A673 (cell line): Measurements from ENCODE around the gene KRT6C. TPM values are rescaled to one million over a fixed set of nuclear protein-coding genes. Genes with fewer than 3 reads are reported as not detected.

Experiments used
- BruUV-seq: library from RNA; stranded (reverse); fragments of 400-500 nt; replicated peaks from 2 replicates; lab custom pipeline; 2021; lab: Mats Ljungman, UMichigan
- CTCF ChIA-PET: fragments of 300-600 bp; sonication (Branson Sonifier 250); formaldehyde crosslinking; loops from one replicate; lab custom pipeline; 2022; ENCODE audit warnings: antibody characterized with exemption; lab: Charles Lee
- POLR2A ChIA-PET: fragments of 300-600 bp; sonication (Branson Sonifier 250); formaldehyde crosslinking; loops from one replicate; lab custom pipeline; 2022; ENCODE audit warnings: antibody characterized with exemption; ENCODE audit not compliant: low non-redundant PET; lab: Charles Lee
- DNase-seq: peaks from one replicate; pipeline ENCODE4 v3.0.0-alpha.2; 2015; ENCODE audit warnings: low spot score
- H3K27ac ChIP-seq: fragments of 200-600 bp; sonication (generic); 2 replicates; pipeline ENCODE4 v1.5.1; 2016; ENCODE audit warnings: mixed run types, low read depth, mild to moderate bottlenecking, mixed read lengths, antibody characterized with exemption, low read length; ENCODE audit not compliant: poor library complexity, severe bottlenecking
- H3K27me3 ChIP-seq: fragments of 200-600 bp; sonication (generic); replicated peaks from 2 replicates; pipeline ENCODE4 v1.6.1; 2017; ENCODE audit warnings: mixed run types, low read depth, mild to moderate bottlenecking, mixed read lengths, antibody characterized with exemption, low read length; ENCODE audit not compliant: insufficient read depth, poor library complexity
- H3K36me3 ChIP-seq: fragments of 200-600 bp; sonication (generic); 2 replicates; pipeline ENCODE4 v1.6.1; 2016; ENCODE audit warnings: mixed run types, mild to moderate bottlenecking, mixed read lengths, antibody characterized with exemption, low read length; ENCODE audit not compliant: insufficient read depth, poor library complexity, severe bottlenecking
- H3K4me1 ChIP-seq: fragments of 200-600 bp; sonication (generic); 2 replicates; pipeline ENCODE4 v1.6.1; 2017; ENCODE audit warnings: mixed run types, mild to moderate bottlenecking, mixed read lengths, antibody characterized with exemption, low read length; ENCODE audit not compliant: insufficient read depth, poor library complexity, severe bottlenecking
- H3K4me3 ChIP-seq: fragments of 200-600 bp; sonication (generic); 2 replicates; pipeline ENCODE4 v1.5.1; 2016; ENCODE audit warnings: low read depth, mixed run types, mild to moderate bottlenecking, mixed read lengths, low read length; ENCODE audit not compliant: poor library complexity, severe bottlenecking
- H3K9me3 ChIP-seq: fragments of 200-600 bp; sonication (generic); 2 replicates; pipeline ENCODE4 v1.6.1; 2016; ENCODE audit warnings: mixed run types, low read depth, mild to moderate bottlenecking, mixed read lengths, antibody characterized with exemption, low read length; ENCODE audit not compliant: poor library complexity, severe bottlenecking
- EZH2 ChIP-seq: fragments of 200-600 bp; sonication (generic); IDR thresholded peaks from 2 replicates; pipeline ENCODE4 v1.6.1; 2017; ENCODE audit warnings: borderline replicate concordance, low read depth, mild to moderate bottlenecking, mixed read lengths, antibody characterized with exemption, low read length; ENCODE audit not compliant: poor library complexity, severe bottlenecking
- intact Hi-C: fragments of 100-400 bp; cut with micrococcal nuclease; formaldehyde crosslinking; loops from one replicate; pipeline ENCODE4 v1.10.0; 2022; ENCODE audit not compliant: unreplicated experiment
- total RNA-seq: library from RNA; stranded (reverse); gene quantifications from 2 replicates; pipeline ENCODE4 v1.2.3, GENCODE V29; 2021
- TF ChIP-seq, protein P1 (sequence below): fragments of 300-800, 200-600 bp; sonication (generic); conservative IDR thresholded peaks from 2 replicates; pipeline ENCODE4 v1.5.1; 2017; ENCODE audit warnings: low read depth, mild to moderate bottlenecking, antibody characterized with exemption, low read length, moderate library complexity, mixed read lengths

KRT6C gene
- total RNA-seq, 1 experiment from 2014 or later = not detected

DNA sequence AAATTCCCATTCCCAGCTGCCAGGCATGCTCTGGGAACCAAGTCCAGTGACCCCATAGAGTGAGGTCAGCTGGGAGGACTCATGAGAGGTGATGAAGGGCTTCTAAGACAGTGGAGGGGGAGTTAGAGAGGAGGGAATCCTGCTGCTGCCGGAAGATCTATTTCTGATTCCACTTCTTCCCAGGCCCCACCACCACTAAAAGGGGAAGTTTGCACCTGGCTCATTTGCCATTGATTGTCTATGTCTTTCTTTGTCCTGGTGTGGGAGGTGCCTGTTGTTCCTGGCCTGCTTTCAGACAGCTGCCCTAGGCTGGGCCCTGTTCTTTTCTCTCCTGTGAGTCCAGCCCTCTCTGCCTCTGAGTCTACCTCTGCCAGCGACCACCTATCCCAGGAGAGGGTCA, 22.4 kb upstream of the KRT6C start:
- CTCF ChIA-PET = no interaction called here
- no peak for TF ChIP-seq EZH2
- TF ChIP-seq, protein P1, sequence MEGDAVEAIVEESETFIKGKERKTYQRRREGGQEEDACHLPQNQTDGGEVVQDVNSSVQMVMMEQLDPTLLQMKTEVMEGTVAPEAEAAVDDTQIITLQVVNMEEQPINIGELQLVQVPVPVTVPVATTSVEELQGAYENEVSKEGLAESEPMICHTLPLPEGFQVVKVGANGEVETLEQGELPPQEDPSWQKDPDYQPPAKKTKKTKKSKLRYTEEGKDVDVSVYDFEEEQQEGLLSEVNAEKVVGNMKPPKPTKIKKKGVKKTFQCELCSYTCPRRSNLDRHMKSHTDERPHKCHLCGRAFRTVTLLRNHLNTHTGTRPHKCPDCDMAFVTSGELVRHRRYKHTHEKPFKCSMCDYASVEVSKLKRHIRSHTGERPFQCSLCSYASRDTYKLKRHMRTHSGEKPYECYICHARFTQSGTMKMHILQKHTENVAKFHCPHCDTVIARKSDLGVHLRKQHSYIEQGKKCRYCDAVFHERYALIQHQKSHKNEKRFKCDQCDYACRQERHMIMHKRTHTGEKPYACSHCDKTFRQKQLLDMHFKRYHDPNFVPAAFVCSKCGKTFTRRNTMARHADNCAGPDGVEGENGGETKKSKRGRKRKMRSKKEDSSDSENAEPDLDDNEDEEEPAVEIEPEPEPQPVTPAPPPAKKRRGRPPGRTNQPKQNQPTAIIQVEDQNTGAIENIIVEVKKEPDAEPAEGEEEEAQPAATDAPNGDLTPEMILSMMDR = no peak
- intact Hi-C loops = no loop called here
- Histone ChIP-seq H3K27ac (no peak overlapping the region), H3K27me3 (peaks cover 13% of the 10 kb centered on the region), H3K9me3 (no peaks in the 10 kb centered on the region), H3K4me3 (no peak overlapping the region), H3K4me1 (peaks cover 12% of the 10 kb centered on the region), H3K36me3 (no peaks in the 10 kb centered on the region)
- no peak for DNase-seq
- BruUV-seq = no TSS peak
- POLR2A ChIA-PET = no interaction called here

DNA sequence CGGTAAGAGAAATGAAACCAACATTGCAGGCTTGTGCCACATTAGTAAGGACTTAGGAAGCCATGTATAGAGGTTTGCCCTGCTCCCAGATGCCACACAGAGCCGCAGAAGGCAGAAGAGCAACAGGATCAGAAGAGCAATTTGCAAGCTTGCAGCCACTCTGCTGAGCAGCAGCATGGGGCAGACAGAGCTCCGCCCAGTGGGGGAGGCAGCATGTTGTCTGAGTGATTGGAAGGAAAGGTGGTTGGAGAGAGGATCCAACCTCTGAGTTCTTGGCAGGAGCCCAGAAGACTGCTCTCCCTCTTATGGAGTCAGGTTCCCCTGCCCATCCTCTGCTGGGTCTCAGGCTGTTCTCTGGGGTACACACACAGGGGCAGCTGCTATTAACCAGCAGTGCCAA, 21.8 kb upstream of the KRT6C start:
- Histone ChIP-seq H3K4me3 (no peak overlapping the region), H3K9me3 (no peaks in the 10 kb centered on the region), H3K27me3 (peaks cover 17% of the 10 kb centered on the region), H3K4me1 (peaks cover 12% of the 10 kb centered on the region), H3K36me3 (no peaks in the 10 kb centered on the region), H3K27ac (no peak overlapping the region)
- intact Hi-C loops = no loop called here
- ChIA-PET POLR2A (no interaction called here), CTCF (no interaction called here)
- peak; percentile 19 for DNase-seq
- no peak for TF ChIP-seq EZH2
- TF ChIP-seq, protein P1 = no peak
- BruUV-seq = no TSS peak

DNA sequence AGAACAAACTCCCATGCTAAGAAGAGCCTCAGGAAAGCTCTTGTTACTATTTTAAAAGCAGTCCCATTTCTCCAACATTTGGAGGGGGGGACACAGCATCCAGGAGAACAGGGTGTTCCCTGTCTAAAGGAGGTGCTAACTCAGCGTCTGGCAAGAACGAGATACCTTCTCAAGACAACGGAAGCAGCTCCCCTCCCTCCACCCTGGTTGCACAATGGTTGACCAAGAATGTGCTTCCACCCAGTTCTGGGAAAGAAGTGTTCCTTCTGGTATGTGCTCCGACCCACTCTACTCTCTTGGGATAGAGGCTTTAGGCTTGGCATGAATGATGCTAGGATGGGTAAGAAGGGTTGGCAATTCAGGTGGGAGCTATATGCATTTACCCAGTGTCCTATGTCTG, 20.9 kb upstream of the KRT6C start:
- DNase-seq = no peak
- Histone ChIP-seq H3K36me3 (no peaks in the 10 kb centered on the region), H3K27ac (no peak overlapping the region), H3K9me3 (no peaks in the 10 kb centered on the region), H3K4me3 (no peak overlapping the region), H3K4me1 (peaks cover 12% of the 10 kb centered on the region), H3K27me3 (peaks cover 18% of the 10 kb centered on the region)
- TF ChIP-seq, protein P1 = no peak
- TF ChIP-seq EZH2 = no peak
- POLR2A ChIA-PET = no interaction called here
- BruUV-seq = no TSS peak
- CTCF ChIA-PET = no interaction called here
- intact Hi-C loops = no loop called here
